ENCODE data around the gene JAK1.

Gene JAK1

GRCh38 chr1:64849942-64850341, 116.4 kb downstream of the JAK1 start:
- TF ChIP-seq GATA2 (IDR thresholded peaks at IDR 0.05; ENCODE audit: low read depth, low read length) (no peak), GATA3 (IDR thresholded peaks at IDR 0.05; ENCODE audit: low read depth, low read length) (no peak)

GRCh38 chr1:64848803-64849202, 117.5 kb downstream of the JAK1 start:
- no peak for TF ChIP-seq GATA3 (IDR thresholded peaks at IDR 0.05; ENCODE audit: low read depth, low read length)
- TF ChIP-seq GATA2 (IDR thresholded peaks at IDR 0.05; ENCODE audit: low read depth, low read length) = no peak

GRCh38 chr1:64848136-64848535, 118.2 kb downstream of the JAK1 start:
- TF ChIP-seq GATA2 (IDR thresholded peaks at IDR 0.05; ENCODE audit: low read depth, low read length) (no peak), GATA3 (IDR thresholded peaks at IDR 0.05; ENCODE audit: low read depth, low read length) (no peak)

GRCh38 chr1:64847666-64848065, 118.7 kb downstream of the JAK1 start:
- no peak for TF ChIP-seq GATA3 (IDR thresholded peaks at IDR 0.05; ENCODE audit: low read depth, low read length)
- TF ChIP-seq GATA2 (IDR thresholded peaks at IDR 0.05; ENCODE audit: low read depth, low read length) = no peak

GRCh38 chr1:64846573-64847430, 119.5 kb downstream of the JAK1 start:
- TF ChIP-seq GATA3 (IDR thresholded peaks at IDR 0.05; ENCODE audit: low read depth, low read length) = no peak
- no peak for TF ChIP-seq GATA2 (IDR thresholded peaks at IDR 0.05; ENCODE audit: low read depth, low read length)

GRCh38 chr1:64845831-64846425, 120.4 kb downstream of the JAK1 start:
- TF ChIP-seq GATA2 (IDR thresholded peaks at IDR 0.05; ENCODE audit: low read depth, low read length) = no peak
- no peak for TF ChIP-seq GATA3 (IDR thresholded peaks at IDR 0.05; ENCODE audit: low read depth, low read length)

- no peak for TF ChIP-seq GATA2 (IDR thresholded peaks at IDR 0.05; ENCODE audit: low read depth, low read length)
- TF ChIP-seq GATA3 (IDR thresholded peaks at IDR 0.05; ENCODE audit: low read depth, low read length) = no peak
These were observed 121.7 kb downstream of the JAK1 start for GRCh38 chr1:64844609-64845008.

GRCh38 chr1:64844175-64844574, 122.2 kb downstream of the JAK1 start:
- TF ChIP-seq GATA2 (IDR thresholded peaks at IDR 0.05; ENCODE audit: low read depth, low read length) (no peak), GATA3 (IDR thresholded peaks at IDR 0.05; ENCODE audit: low read depth, low read length) (no peak)

- TF ChIP-seq GATA3 (IDR thresholded peaks at IDR 0.05; ENCODE audit: low read depth, low read length) = no peak
- TF ChIP-seq GATA2 (IDR thresholded peaks at IDR 0.05; ENCODE audit: low read depth, low read length) = no peak
These were observed 122.7 kb downstream of the JAK1 start for GRCh38 chr1:64843675-64844074.

- TF ChIP-seq GATA3 (IDR thresholded peaks at IDR 0.05; ENCODE audit: low read depth, low read length) (no peak), GATA2 (IDR thresholded peaks at IDR 0.05; ENCODE audit: low read depth, low read length) (no peak)
These were observed 124.1 kb downstream of the JAK1 start for GRCh38 chr1:64842224-64842623.

- TF ChIP-seq GATA3 (IDR thresholded peaks at IDR 0.05; ENCODE audit: low read depth, low read length) = no peak
- no peak for TF ChIP-seq GATA2 (IDR thresholded peaks at IDR 0.05; ENCODE audit: low read depth, low read length)
These were observed 124.9 kb downstream of the JAK1 start for GRCh38 chr1:64841330-64842065.

- TF ChIP-seq GATA3 (IDR thresholded peaks at IDR 0.05; ENCODE audit: low read depth, low read length) (no peak), GATA2 (IDR thresholded peaks at IDR 0.05; ENCODE audit: low read depth, low read length) (no peak)
These were observed 126.5 kb downstream of the JAK1 start for GRCh38 chr1:64839732-64840405.

GRCh38 chr1:64839261-64839660, 127.1 kb downstream of the JAK1 start:
- TF ChIP-seq GATA2 (IDR thresholded peaks at IDR 0.05; ENCODE audit: low read depth, low read length) = no peak
- TF ChIP-seq GATA3 (IDR thresholded peaks at IDR 0.05; ENCODE audit: low read depth, low read length) = no peak

GRCh38 chr1:64838486-64838885, 127.9 kb downstream of the JAK1 start:
- TF ChIP-seq GATA2 (IDR thresholded peaks at IDR 0.05; ENCODE audit: low read depth, low read length) = no peak
- TF ChIP-seq GATA3 (IDR thresholded peaks at IDR 0.05; ENCODE audit: low read depth, low read length) = no peak

Data from SH-SY5Y (cell line).